HepG2 (cell line): ENCODE measurements around the gene CLN6. TPM values are rescaled to one million over a fixed set of nuclear protein-coding genes. Genes with fewer than 3 reads are reported as not detected.
A peak's percentile ranks its signal among the peaks of the same experiment; 100 is the strongest.

ENCODE experiments used
- ARHGAP35 ChIP-seq: sonication (generic); formaldehyde crosslinking; IDR thresholded peaks from 2 replicates; pipeline ENCODE4 v1.9.0; 2022; ENCODE audit warnings: mild to moderate bottlenecking, inconsistent platforms, moderate library complexity, missing genetic modification reagents, borderline replicate concordance
- ARID2 ChIP-seq: sonication (generic); formaldehyde crosslinking; IDR thresholded peaks from 2 replicates; pipeline ENCODE4 v1.8.1; 2022; ENCODE audit warnings: mild to moderate bottlenecking, missing genetic modification reagents, borderline replicate concordance
- BORCS8-MEF2B ChIP-seq: sonication (generic); formaldehyde crosslinking; IDR thresholded peaks from 2 replicates; pipeline ENCODE4 v1.8.0; 2022; ENCODE audit warnings: mild to moderate bottlenecking, missing genetic modification reagents
- EZH2 ChIP-seq: conservative IDR thresholded peaks from 2 replicates; pipeline ENCODE4 v1.6.1; 2012; ENCODE audit warnings: mild to moderate bottlenecking, low read depth, low read length, moderate library complexity
- GTF2F1 ChIP-seq: fragments of 150-350 bp; IDR thresholded peaks from 2 replicates; pipeline ENCODE4 v1.6.1; 2014; ENCODE audit warnings: low read length
- HCFC1 ChIP-seq: fragments of 150-350 bp; IDR thresholded peaks from 2 replicates; pipeline ENCODE4 v1.6.1; 2014; ENCODE audit warnings: low read depth, low read length
- HMGA1 ChIP-seq: sonication (generic); formaldehyde crosslinking; conservative IDR thresholded peaks from 2 replicates; pipeline ENCODE4 v1.4.0; 2020; ENCODE audit warnings: missing genetic modification reagents
- HOXA3 ChIP-seq: sonication (generic); formaldehyde crosslinking; IDR thresholded peaks from 2 replicates; pipeline ENCODE4 v1.5.0; 2020; ENCODE audit warnings: missing genetic modification reagents
- MAF1 ChIP-seq: sonication (generic); formaldehyde crosslinking; IDR thresholded peaks from 2 replicates; pipeline ENCODE4 v1.5.0; 2020; ENCODE audit warnings: missing genetic modification reagents, borderline replicate concordance
- MAFK ChIP-seq, 2 experiments: IDR thresholded peaks in 1 of 2; conservative IDR thresholded peaks in 1 of 2; 2 replicates each; pipeline ENCODE4 v1.6.1; 2011; ENCODE audit warnings: improper control_type of control experiment in 2 of 2, low read length in 2 of 2
- NFATC3 ChIP-seq: sonication (generic); formaldehyde crosslinking; IDR thresholded peaks from 2 replicates; pipeline ENCODE4 v1.5.1; 2020; ENCODE audit warnings: mild to moderate bottlenecking, missing genetic modification reagents
- NFKB2 ChIP-seq: sonication (generic); formaldehyde crosslinking; IDR thresholded peaks from 2 replicates; pipeline ENCODE4 v1.4.0; 2020; ENCODE audit warnings: missing genetic modification reagents, borderline replicate concordance
- PHF5A ChIP-seq: IDR thresholded peaks from one replicate; pipeline ENCODE4 v1.6.1; 2018; ENCODE audit warnings: low read depth, missing genetic modification reagents; ENCODE audit not compliant: unreplicated experiment
- RFX5 ChIP-seq: IDR thresholded peaks from 2 replicates; pipeline ENCODE4 v1.6.1; 2011; ENCODE audit warnings: low read depth, low read length, improper control_type of control experiment
- SP140L ChIP-seq: sonication (generic); formaldehyde crosslinking; IDR thresholded peaks from 2 replicates; pipeline ENCODE4 v1.4.0; 2020; ENCODE audit warnings: missing genetic modification reagents, borderline replicate concordance
- TBP ChIP-seq: sonication (generic); formaldehyde crosslinking; IDR thresholded peaks from 2 replicates; pipeline ENCODE4 v1.5.0; 2020; ENCODE audit warnings: missing genetic modification reagents
- TEAD3 ChIP-seq: optimal IDR thresholded peaks from 2 replicates; pipeline ENCODE3; 2016; ENCODE audit warnings: borderline replicate concordance
- THAP11 ChIP-seq: IDR thresholded peaks from 2 replicates; pipeline ENCODE4 v1.6.1; 2016; ENCODE audit warnings: missing biosample characterization, missing genetic modification reagents
- ZBTB42 ChIP-seq: sonication (generic); formaldehyde crosslinking; IDR thresholded peaks from 2 replicates; pipeline ENCODE4 v1.5.0; 2020; ENCODE audit warnings: mild to moderate bottlenecking, missing genetic modification reagents
- ZNF160 ChIP-seq: sonication (generic); formaldehyde crosslinking; IDR thresholded peaks from 2 replicates; pipeline ENCODE4 v1.8.0; 2022; ENCODE audit warnings: mild to moderate bottlenecking, inconsistent platforms, missing genetic modification reagents
- ZNF205 ChIP-seq: IDR thresholded peaks from 2 replicates; pipeline ENCODE4 v1.6.1; 2018; ENCODE audit warnings: missing biosample characterization, missing genetic modification reagents
- ZNF329 ChIP-seq: sonication (generic); formaldehyde crosslinking; IDR thresholded peaks from 2 replicates; pipeline ENCODE4 v1.9.0; 2021; ENCODE audit warnings: low read depth, mild to moderate bottlenecking, missing genetic modification reagents
- ZNF549 ChIP-seq: sonication (generic); formaldehyde crosslinking; IDR thresholded peaks from 2 replicates; pipeline ENCODE4 v1.5.0; 2020; ENCODE audit warnings: missing genetic modification reagents
- ZNF569 ChIP-seq: sonication (generic); formaldehyde crosslinking; IDR thresholded peaks from 2 replicates; pipeline ENCODE4 v1.5.0; 2020; ENCODE audit warnings: mild to moderate bottlenecking, missing genetic modification reagents, moderate library complexity, borderline replicate concordance
- ZNF709 ChIP-seq: sonication (generic); formaldehyde crosslinking; IDR thresholded peaks from 2 replicates; pipeline ENCODE4 v1.5.0; 2020; ENCODE audit warnings: mild to moderate bottlenecking, missing genetic modification reagents
- ZNF792 ChIP-seq: IDR thresholded peaks from 2 replicates; pipeline ENCODE4 v1.6.1; 2016
- ZNF878 ChIP-seq: sonication (generic); formaldehyde crosslinking; IDR thresholded peaks from 2 replicates; pipeline ENCODE4 v1.8.1; 2023; ENCODE audit warnings: mild to moderate bottlenecking, missing genetic modification reagents, moderate library complexity
- ZSCAN31 ChIP-seq: sonication (generic); formaldehyde crosslinking; IDR thresholded peaks from 2 replicates; pipeline ENCODE4 v1.5.0; 2020; ENCODE audit warnings: low read depth, mild to moderate bottlenecking, missing genetic modification reagents
- polyA plus RNA-seq, 8 experiments: library from polyadenylated mRNA; depleted of rRNA in 3 of 8; stranded (reverse) in 7 of 8; unstranded in 1 of 8; fragments of >200 nt; fragmentation: Illumina TruSeq in 4 of 8; extraction: Trizol in 4 of 8; gene quantifications; 2 replicates each; pipeline versions ENCODE4 v1.2.1 to v1.2.3, GENCODE V29; 2011 to 2016; ENCODE audit warnings: low read depth in 4 of 8, missing spikeins in 1 of 8, mixed read lengths in 1 of 8; ENCODE audit not compliant: insufficient read depth in 1 of 8
- total RNA-seq, 5 experiments: library from RNA; depleted of rRNA; stranded (reverse); fragments of >200 nt; fragmentation: Illumina TruSeq; extraction: Trizol; gene quantifications; 2 replicates each; pipeline ENCODE4 v1.2.3, GENCODE V29; 2016; ENCODE audit warnings: low read depth in 1 of 5
- TF ChIP-seq, protein P1 (sequence below): IDR thresholded peaks from 2 replicates; pipeline ENCODE4 v1.6.1; 2016; ENCODE audit warnings: mild to moderate bottlenecking
- TF ChIP-seq, protein P2 (sequence below): sonication (generic); formaldehyde crosslinking; IDR thresholded peaks from 2 replicates; pipeline ENCODE4 v1.4.0; 2020; ENCODE audit warnings: missing genetic modification reagents, borderline replicate concordance

Gene CLN6
- total and polyA plus RNA-seq, 2 of the 13 experiments (the other 11 are each of a cell fraction or from before 2014, with no cell fraction given): 24.9 to 27.1 TPM

DNA sequence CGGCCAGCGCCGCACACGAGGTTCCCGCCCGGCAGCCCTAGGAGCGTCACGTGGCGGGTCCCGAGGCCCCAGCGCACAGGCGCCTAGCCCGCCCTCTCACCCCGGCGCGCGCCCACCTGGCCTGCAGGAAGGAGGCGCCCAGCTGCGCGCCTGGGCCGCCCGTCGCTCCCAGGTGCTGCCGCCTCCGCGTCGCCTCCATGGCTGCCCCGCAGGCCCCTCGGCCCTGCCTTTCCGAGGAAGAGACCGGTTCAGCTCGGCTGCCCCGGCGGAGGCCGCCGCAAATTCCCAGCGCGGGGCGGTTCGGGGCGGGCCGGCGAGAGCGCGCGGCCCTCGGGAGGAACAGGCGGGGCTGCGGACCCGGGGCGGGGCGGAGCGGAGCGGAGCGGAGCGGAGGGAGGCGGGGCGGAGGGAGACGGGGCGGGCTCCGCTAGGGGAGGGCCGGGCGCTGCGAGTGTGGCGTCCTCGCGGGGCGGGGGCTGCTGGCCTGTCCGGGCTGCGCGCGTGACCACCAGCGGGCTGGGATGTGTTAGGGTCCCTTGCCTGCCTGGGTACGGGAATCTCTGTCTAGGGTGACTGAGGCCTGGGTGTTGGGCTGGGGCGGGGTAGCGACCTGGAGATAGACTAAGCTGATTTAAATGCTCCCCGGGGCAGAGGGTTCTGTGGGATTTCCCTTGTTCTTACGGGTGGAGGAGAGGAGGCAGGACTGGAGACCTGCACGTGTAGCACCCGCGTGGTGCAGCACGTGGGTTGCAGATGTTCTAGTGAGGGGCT is at the start of gene CLN6 (continued):
- TF ChIP-seq, protein P1, sequence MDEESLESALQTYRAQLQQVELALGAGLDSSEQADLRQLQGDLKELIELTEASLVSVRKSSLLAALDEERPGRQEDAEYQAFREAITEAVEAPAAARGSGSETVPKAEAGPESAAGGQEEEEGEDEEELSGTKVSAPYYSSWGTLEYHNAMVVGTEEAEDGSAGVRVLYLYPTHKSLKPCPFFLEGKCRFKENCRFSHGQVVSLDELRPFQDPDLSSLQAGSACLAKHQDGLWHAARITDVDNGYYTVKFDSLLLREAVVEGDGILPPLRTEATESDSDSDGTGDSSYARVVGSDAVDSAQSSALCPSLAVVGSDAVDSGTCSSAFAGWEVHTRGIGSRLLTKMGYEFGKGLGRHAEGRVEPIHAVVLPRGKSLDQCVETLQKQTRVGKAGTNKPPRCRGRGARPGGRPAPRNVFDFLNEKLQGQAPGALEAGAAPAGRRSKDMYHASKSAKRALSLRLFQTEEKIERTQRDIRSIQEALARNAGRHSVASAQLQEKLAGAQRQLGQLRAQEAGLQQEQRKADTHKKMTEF (CRISPR knock-in tag): no peak; the same call in 1 of the 2 replicates
- TF ChIP-seq ZNF709 (CRISPR knock-in tag) (peak; percentile 90; the same call in 1 of the 2 replicates), HOXA3 (CRISPR knock-in tag) (peak; percentile 76), ZBTB42 (no peak), ZNF329 (CRISPR knock-in tag) (0 out of 2 replicates have a peak, but pooled peaks have one; percentile 20), ZNF205 (CRISPR knock-in tag) (0 out of 2 replicates have a peak, but pooled peaks have one; percentile 47), SP140L (CRISPR knock-in tag) (no peak), ZNF878 (CRISPR knock-in tag) (no peak), ZSCAN31 (peak; percentile 98), NFKB2 (CRISPR knock-in tag) (peak; percentile 63; the same call in 1 of the 2 replicates), THAP11 (CRISPR knock-in tag) (peak; percentile 54; the same call in 1 of the 2 replicates), TBP (CRISPR knock-in tag) (no peak), PHF5A (CRISPR knock-in tag) (peak; percentile 22), EZH2 (no peak), ZNF569 (CRISPR knock-in tag) (no peak), HCFC1 (no peak), ZNF549 (CRISPR knock-in tag) (no peak), GTF2F1 (no peak), ZNF160 (CRISPR knock-in tag) (peak; percentile 43; the same call in 1 of the 2 replicates), HMGA1 (CRISPR knock-in tag) (no peak), TEAD3 (CRISPR knock-in tag) (no peak), MAF1 (CRISPR knock-in tag) (no peak), ZNF792 (CRISPR knock-in tag) (no peak), ARHGAP35 (no peak; the same call in 1 of the 2 replicates), ARID2 (CRISPR knock-in tag) (0 out of 2 replicates have a peak, but pooled peaks have one; percentile 2), NFATC3 (CRISPR knock-in tag) (no peak), MAFK (conservative IDR thresholded peaks at IDR 0.05 in 1 of 2, IDR thresholded peaks at IDR 0.05 in 1 of 2; ENCODE audit: low read length in 2 of 2) (no peak), RFX5 (no peak), BORCS8-MEF2B (CRISPR knock-in tag) (peak; percentile 91)
- TF ChIP-seq, protein P2, sequence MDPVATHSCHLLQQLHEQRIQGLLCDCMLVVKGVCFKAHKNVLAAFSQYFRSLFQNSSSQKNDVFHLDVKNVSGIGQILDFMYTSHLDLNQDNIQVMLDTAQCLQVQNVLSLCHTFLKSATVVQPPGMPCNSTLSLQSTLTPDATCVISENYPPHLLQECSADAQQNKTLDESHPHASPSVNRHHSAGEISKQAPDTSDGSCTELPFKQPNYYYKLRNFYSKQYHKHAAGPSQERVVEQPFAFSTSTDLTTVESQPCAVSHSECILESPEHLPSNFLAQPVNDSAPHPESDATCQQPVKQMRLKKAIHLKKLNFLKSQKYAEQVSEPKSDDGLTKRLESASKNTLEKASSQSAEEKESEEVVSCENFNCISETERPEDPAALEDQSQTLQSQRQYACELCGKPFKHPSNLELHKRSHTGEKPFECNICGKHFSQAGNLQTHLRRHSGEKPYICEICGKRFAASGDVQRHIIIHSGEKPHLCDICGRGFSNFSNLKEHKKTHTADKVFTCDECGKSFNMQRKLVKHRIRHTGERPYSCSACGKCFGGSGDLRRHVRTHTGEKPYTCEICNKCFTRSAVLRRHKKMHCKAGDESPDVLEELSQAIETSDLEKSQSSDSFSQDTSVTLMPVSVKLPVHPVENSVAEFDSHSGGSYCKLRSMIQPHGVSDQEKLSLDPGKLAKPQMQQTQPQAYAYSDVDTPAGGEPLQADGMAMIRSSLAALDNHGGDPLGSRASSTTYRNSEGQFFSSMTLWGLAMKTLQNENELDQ (CRISPR knock-in tag): no peak
